Measurements from ENCODE around the gene CADPS.

CADPS gene

DNA sequence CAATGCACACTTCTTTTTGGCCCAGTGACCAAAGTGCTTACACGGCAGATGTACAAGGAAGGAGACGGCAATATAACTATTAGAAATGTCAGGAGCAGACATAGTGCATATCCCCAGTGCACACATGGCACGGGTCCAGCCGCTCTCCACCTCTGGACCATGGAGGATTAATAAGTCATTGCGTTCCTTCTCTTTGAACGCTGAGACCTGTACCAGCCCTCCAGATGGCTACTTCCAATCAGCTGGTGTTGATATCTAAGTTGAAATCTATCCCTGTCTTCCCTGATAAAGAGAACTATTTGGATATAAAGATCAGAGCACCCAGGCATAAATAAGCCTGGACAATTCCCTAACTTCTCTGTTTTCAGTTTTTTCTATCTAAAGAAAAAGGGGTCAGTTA lies 212.5 kb downstream of the CADPS start:
- Histone ChIP-seq H3K4me1 (ENCODE audit: control insufficient read depth in 2 of 2, insufficient read depth in 2 of 2, low read length in 2 of 2) (no peaks in the 10 kb centered on the region), H3K36me3 (ENCODE audit: control insufficient read depth in 2 of 2, insufficient read depth in 2 of 2, low read length in 2 of 2) (no peaks in the 10 kb centered on the region), H3K4me3 (ENCODE audit: low read length in 2 of 2) (no peak overlapping the region), H3K27me3 (ENCODE audit: control insufficient read depth in 2 of 2, insufficient read depth in 2 of 2, low read length in 2 of 2) (no peaks in the 10 kb centered on the region), H3K27ac (ENCODE audit: low read depth in 2 of 2, low read length in 2 of 2) (no peak overlapping the region), H3K9me3 (ENCODE audit: control insufficient read depth in 2 of 2, low read length in 2 of 2) (no peaks in the 10 kb centered on the region), H3K9ac (ENCODE audit: low read depth in 1 of 2, low read length in 2 of 2) (no peak overlapping the region)

DNA sequence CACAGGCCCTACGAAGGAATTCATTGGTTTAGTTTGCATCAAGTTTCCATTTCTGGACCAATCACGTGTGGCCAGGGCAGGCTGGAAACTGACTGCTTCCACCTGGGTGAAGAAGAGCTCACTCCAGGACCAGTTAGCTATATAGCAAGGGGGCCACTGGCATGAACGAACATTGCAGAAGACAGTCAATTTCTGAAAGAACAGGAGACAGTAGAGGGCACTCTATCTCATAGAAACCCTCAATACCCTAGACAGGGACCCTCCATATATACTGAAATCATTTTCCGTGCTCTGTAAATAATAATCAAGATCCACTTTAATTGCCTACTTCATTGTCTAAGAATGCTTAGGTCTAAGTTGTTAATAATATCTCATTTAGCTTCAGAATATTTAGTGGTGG lies 215.6 kb downstream of the CADPS start:
- no peaks in the 10 kb centered on the region for H3K4me1 ChIP-seq (ENCODE audit: control insufficient read depth in 2 of 2, insufficient read depth in 2 of 2, low read length in 2 of 2)
- no peak overlapping the region for H3K27ac ChIP-seq (ENCODE audit: low read depth in 2 of 2, low read length in 2 of 2)
- H3K9me3 ChIP-seq (ENCODE audit: control insufficient read depth in 2 of 2, low read length in 2 of 2) = no peaks in the 10 kb centered on the region
- H3K9ac ChIP-seq (ENCODE audit: low read depth in 1 of 2, low read length in 2 of 2) = no peak overlapping the region
- no peaks in the 10 kb centered on the region for H3K27me3 ChIP-seq (ENCODE audit: control insufficient read depth in 2 of 2, insufficient read depth in 2 of 2, low read length in 2 of 2)
- no peak overlapping the region for H3K4me3 ChIP-seq (ENCODE audit: low read length in 2 of 2)
- no peaks in the 10 kb centered on the region for H3K36me3 ChIP-seq (ENCODE audit: control insufficient read depth in 2 of 2, insufficient read depth in 2 of 2, low read length in 2 of 2)

- Histone ChIP-seq H3K4me1 (ENCODE audit: control insufficient read depth in 2 of 2, insufficient read depth in 2 of 2, low read length in 2 of 2) (no peaks in the 10 kb centered on the region), H3K9ac (ENCODE audit: low read depth in 1 of 2, low read length in 2 of 2) (no peak overlapping the region), H3K36me3 (ENCODE audit: control insufficient read depth in 2 of 2, insufficient read depth in 2 of 2, low read length in 2 of 2) (no peaks in the 10 kb centered on the region), H3K4me3 (ENCODE audit: low read length in 2 of 2) (no peak overlapping the region), H3K27ac (ENCODE audit: low read depth in 2 of 2, low read length in 2 of 2) (no peak overlapping the region), H3K27me3 (ENCODE audit: control insufficient read depth in 2 of 2, insufficient read depth in 2 of 2, low read length in 2 of 2) (no peaks in the 10 kb centered on the region), H3K9me3 (ENCODE audit: control insufficient read depth in 2 of 2, low read length in 2 of 2) (no peaks in the 10 kb centered on the region)
Observed at GRCh38 chr3:62655691-62656063, 219.5 kb downstream of the CADPS start.

GRCh38 chr3:62655056-62655690 lies 220.0 kb downstream of the CADPS start:
- Histone ChIP-seq H3K27ac (ENCODE audit: low read depth in 2 of 2, low read length in 2 of 2) (no peak overlapping the region), H3K36me3 (ENCODE audit: control insufficient read depth in 2 of 2, insufficient read depth in 2 of 2, low read length in 2 of 2) (no peaks in the 10 kb centered on the region), H3K9me3 (ENCODE audit: control insufficient read depth in 2 of 2, low read length in 2 of 2) (no peaks in the 10 kb centered on the region), H3K4me3 (ENCODE audit: low read length in 2 of 2) (no peak overlapping the region), H3K9ac (ENCODE audit: low read depth in 1 of 2, low read length in 2 of 2) (no peak overlapping the region), H3K27me3 (ENCODE audit: control insufficient read depth in 2 of 2, insufficient read depth in 2 of 2, low read length in 2 of 2) (no peaks in the 10 kb centered on the region), H3K4me1 (ENCODE audit: control insufficient read depth in 2 of 2, insufficient read depth in 2 of 2, low read length in 2 of 2) (no peaks in the 10 kb centered on the region)

- no peak overlapping the region for H3K27ac ChIP-seq (ENCODE audit: low read depth in 2 of 2, low read length in 2 of 2)
Observed at GRCh38 chr3:62653796-62654195, 221.4 kb downstream of the CADPS start.

GRCh38 chr3:62647711-62648110 lies 227.5 kb downstream of the CADPS start:
- no peaks in the 10 kb centered on the region for H3K27me3 ChIP-seq (ENCODE audit: control insufficient read depth in 2 of 2, insufficient read depth in 2 of 2, low read length in 2 of 2)
- no peaks in the 10 kb centered on the region for H3K9me3 ChIP-seq (ENCODE audit: control insufficient read depth in 2 of 2, low read length in 2 of 2)
- no peak overlapping the region for H3K4me3 ChIP-seq (ENCODE audit: low read length in 2 of 2)
- no peak overlapping the region for H3K9ac ChIP-seq (ENCODE audit: low read depth in 1 of 2, low read length in 2 of 2)
- H3K36me3 ChIP-seq (ENCODE audit: control insufficient read depth in 2 of 2, insufficient read depth in 2 of 2, low read length in 2 of 2) = no peaks in the 10 kb centered on the region
- no peaks in the 10 kb centered on the region for H3K4me1 ChIP-seq (ENCODE audit: control insufficient read depth in 2 of 2, insufficient read depth in 2 of 2, low read length in 2 of 2)
- no peak overlapping the region for H3K27ac ChIP-seq (ENCODE audit: low read depth in 2 of 2, low read length in 2 of 2)

More at GRCh38 chr3:62653796-62654195, 221.4 kb downstream of the CADPS start:
- H3K27me3 ChIP-seq (ENCODE audit: control insufficient read depth in 2 of 2, insufficient read depth in 2 of 2, low read length in 2 of 2) = no peaks in the 10 kb centered on the region
- H3K9ac ChIP-seq (ENCODE audit: low read depth in 1 of 2, low read length in 2 of 2) = no peak overlapping the region
- H3K4me1 ChIP-seq (ENCODE audit: control insufficient read depth in 2 of 2, insufficient read depth in 2 of 2, low read length in 2 of 2) = no peaks in the 10 kb centered on the region
- no peak overlapping the region for H3K4me3 ChIP-seq (ENCODE audit: low read length in 2 of 2)
- no peaks in the 10 kb centered on the region for H3K36me3 ChIP-seq (ENCODE audit: control insufficient read depth in 2 of 2, insufficient read depth in 2 of 2, low read length in 2 of 2)
- no peaks in the 10 kb centered on the region for H3K9me3 ChIP-seq (ENCODE audit: control insufficient read depth in 2 of 2, low read length in 2 of 2)

GRCh38 chr3:62644493-62644892 lies 230.7 kb downstream of the CADPS start:
- H3K36me3 ChIP-seq (ENCODE audit: control insufficient read depth in 2 of 2, insufficient read depth in 2 of 2, low read length in 2 of 2) = no peaks in the 10 kb centered on the region

GRCh38 chr3:62638316-62638715 lies 236.9 kb downstream of the CADPS start:
- no peaks in the 10 kb centered on the region for H3K4me1 ChIP-seq (ENCODE audit: control insufficient read depth in 2 of 2, insufficient read depth in 2 of 2, low read length in 2 of 2)
- H3K27ac ChIP-seq (ENCODE audit: low read depth in 2 of 2, low read length in 2 of 2) = no peak overlapping the region
- no peaks in the 10 kb centered on the region for H3K27me3 ChIP-seq (ENCODE audit: control insufficient read depth in 2 of 2, insufficient read depth in 2 of 2, low read length in 2 of 2)
- H3K9me3 ChIP-seq (ENCODE audit: control insufficient read depth in 2 of 2, low read length in 2 of 2) = no peaks in the 10 kb centered on the region
- no peaks in the 10 kb centered on the region for H3K36me3 ChIP-seq (ENCODE audit: control insufficient read depth in 2 of 2, insufficient read depth in 2 of 2, low read length in 2 of 2)
- H3K9ac ChIP-seq (ENCODE audit: low read depth in 1 of 2, low read length in 2 of 2) = no peak overlapping the region
- H3K4me3 ChIP-seq (ENCODE audit: low read length in 2 of 2) = no peak overlapping the region

More at GRCh38 chr3:62644493-62644892, 230.7 kb downstream of the CADPS start:
- H3K27me3 ChIP-seq (ENCODE audit: control insufficient read depth in 2 of 2, insufficient read depth in 2 of 2, low read length in 2 of 2) = no peaks in the 10 kb centered on the region
- no peak overlapping the region for H3K4me3 ChIP-seq (ENCODE audit: low read length in 2 of 2)
- no peak overlapping the region for H3K9ac ChIP-seq (ENCODE audit: low read depth in 1 of 2, low read length in 2 of 2)
- H3K4me1 ChIP-seq (ENCODE audit: control insufficient read depth in 2 of 2, insufficient read depth in 2 of 2, low read length in 2 of 2) = no peaks in the 10 kb centered on the region
- no peaks in the 10 kb centered on the region for H3K9me3 ChIP-seq (ENCODE audit: control insufficient read depth in 2 of 2, low read length in 2 of 2)
- no peak overlapping the region for H3K27ac ChIP-seq (ENCODE audit: low read depth in 2 of 2, low read length in 2 of 2)

GRCh38 chr3:62636235-62636826 lies 238.9 kb downstream of the CADPS start:
- no peak overlapping the region for H3K9ac ChIP-seq (ENCODE audit: low read depth in 1 of 2, low read length in 2 of 2)
- no peaks in the 10 kb centered on the region for H3K36me3 ChIP-seq (ENCODE audit: control insufficient read depth in 2 of 2, insufficient read depth in 2 of 2, low read length in 2 of 2)
- no peaks in the 10 kb centered on the region for H3K27me3 ChIP-seq (ENCODE audit: control insufficient read depth in 2 of 2, insufficient read depth in 2 of 2, low read length in 2 of 2)
- no peak overlapping the region for H3K4me3 ChIP-seq (ENCODE audit: low read length in 2 of 2)
- H3K27ac ChIP-seq (ENCODE audit: low read depth in 2 of 2, low read length in 2 of 2) = no peak overlapping the region
- H3K9me3 ChIP-seq (ENCODE audit: control insufficient read depth in 2 of 2, low read length in 2 of 2) = no peaks in the 10 kb centered on the region
- no peaks in the 10 kb centered on the region for H3K4me1 ChIP-seq (ENCODE audit: control insufficient read depth in 2 of 2, insufficient read depth in 2 of 2, low read length in 2 of 2)

- Histone ChIP-seq H3K27ac (ENCODE audit: low read depth in 2 of 2, low read length in 2 of 2) (no peak overlapping the region), H3K9me3 (ENCODE audit: control insufficient read depth in 2 of 2, low read length in 2 of 2) (no peaks in the 10 kb centered on the region), H3K27me3 (ENCODE audit: control insufficient read depth in 2 of 2, insufficient read depth in 2 of 2, low read length in 2 of 2) (no peaks in the 10 kb centered on the region), H3K36me3 (ENCODE audit: control insufficient read depth in 2 of 2, insufficient read depth in 2 of 2, low read length in 2 of 2) (no peaks in the 10 kb centered on the region), H3K9ac (ENCODE audit: low read depth in 1 of 2, low read length in 2 of 2) (no peak overlapping the region), H3K4me3 (ENCODE audit: low read length in 2 of 2) (no peak overlapping the region), H3K4me1 (ENCODE audit: control insufficient read depth in 2 of 2, insufficient read depth in 2 of 2, low read length in 2 of 2) (no peaks in the 10 kb centered on the region)
Observed at GRCh38 chr3:62632510-62633294, 242.5 kb downstream of the CADPS start.
